HCT116 (cell line): ENCODE data around the gene NUDT14.
A peak's percentile ranks its signal among the peaks of the same experiment; 100 is the strongest.

ENCODE experiments used
- CTCF ChIP-seq, 3 experiments: fragments of 200-600 bp in 1 of 3; sonication (generic) in 1 of 3; IDR thresholded peaks in 2 of 3; conservative IDR thresholded peaks in 1 of 3; 2 replicates each; pipeline ENCODE4 v1.5.1; 2012 to 2017; ENCODE audit warnings: low read depth in 2 of 3, low read length in 2 of 3, antibody characterized with exemption in 1 of 3, borderline replicate concordance in 1 of 3, control low read depth in 1 of 3, mild to moderate bottlenecking in 1 of 3, mixed read lengths in 1 of 3, mixed run types in 1 of 3, moderate library complexity in 1 of 3; ENCODE audit not compliant: insufficient read depth in 1 of 3
- EZH2phosphoT487 ChIP-seq: fragments of 200-600 bp; IDR thresholded peaks from 2 replicates; pipeline ENCODE4 v1.6.1; 2018; ENCODE audit warnings: antibody characterized with exemption, borderline replicate concordance
- POLR2A ChIP-seq: IDR thresholded peaks from 2 replicates; pipeline ENCODE4 v1.7.0; 2011; ENCODE audit warnings: borderline replicate concordance; ENCODE audit not compliant: insufficient read depth, insufficient read length; ENCODE audit errors: extremely low read depth
- RAD21 ChIP-seq: IDR thresholded peaks from 2 replicates; pipeline ENCODE4 v1.6.1; 2012; ENCODE audit warnings: low read depth, mild to moderate bottlenecking
- YY1 ChIP-seq: IDR thresholded peaks from 2 replicates; pipeline ENCODE4 v1.6.1; 2011; ENCODE audit warnings: low read length, low read depth, moderate library complexity, mild to moderate bottlenecking; ENCODE audit not compliant: insufficient replicate concordance; ENCODE audit errors: extremely low read depth
- ZNF274 ChIP-seq: fragments of 200-500 bp; sonication (Bioruptor generic); IDR thresholded peaks from 2 replicates; pipeline ENCODE4 v1.6.1; 2014; ENCODE audit warnings: mild to moderate bottlenecking, low read depth, low read length, inconsistent platforms

- TF ChIP-seq POLR2A (no peak), RAD21 (no peak), ZNF274 (no peak), CTCF (IDR thresholded peaks at IDR 0.05 in 2 of 3, conservative IDR thresholded peaks at IDR 0.05 in 1 of 3; ENCODE audit: borderline replicate concordance in 1 of 3, insufficient read depth in 1 of 3, low read depth in 2 of 3, low read length in 2 of 3) (peak in 1 of 3 experiments; percentile 31; a peak in 2 of 6 replicates), EZH2phosphoT487 (no peak), YY1 (no peak)
Measured at GRCh38 chr14:105200074-105200473, 19.0 kb upstream of the NUDT14 start.
